K562 (cell line): ENCODE measurements around the gene B3GALT4. TPM values are rescaled to one million over a fixed set of nuclear protein-coding genes. Genes with fewer than 3 reads are reported as not detected.
A peak's percentile ranks its signal among the peaks of the same experiment; 100 is the strongest.

Experiments
- ATF4 ChIP-seq: fragments of 450-650 bp; formaldehyde crosslinking; IDR thresholded peaks from 2 replicates; pipeline ENCODE4 v1.4.0; 2022; ENCODE audit warnings: mild to moderate bottlenecking, moderate library complexity
- CBFB ChIP-seq: sonication (generic); formaldehyde crosslinking; IDR thresholded peaks from 2 replicates; pipeline ENCODE4 v1.4.0; 2020; ENCODE audit warnings: mild to moderate bottlenecking, missing genetic modification reagents
- E4F1 ChIP-seq: fragments of 250-450 bp; sonication (Bioruptor Pico); IDR thresholded peaks from 2 replicates; pipeline ENCODE4 v1.5.0; 2021; ENCODE audit warnings: mild to moderate bottlenecking, borderline replicate concordance
- ERF ChIP-seq: fragments of 450-650 bp; formaldehyde crosslinking; IDR thresholded peaks from 2 replicates; pipeline ENCODE4 v1.4.0; 2020; ENCODE audit warnings: mild to moderate bottlenecking, mixed read lengths
- HCFC1 ChIP-seq: IDR thresholded peaks from 2 replicates; pipeline ENCODE4 v1.6.1; 2012; ENCODE audit warnings: low read depth, low read length, improper control_type of control experiment
- MAX ChIP-seq: sonication (generic); formaldehyde crosslinking; IDR thresholded peaks from 2 replicates; pipeline ENCODE4 v1.9.0; 2022; ENCODE audit warnings: mild to moderate bottlenecking, missing genetic modification reagents
- MBD2 ChIP-seq: sonication (generic); IDR thresholded peaks from 2 replicates; pipeline ENCODE4 v1.6.1; 2016; ENCODE audit warnings: low read depth, borderline replicate concordance
- PATZ1 ChIP-seq: fragments of 250-450 bp; sonication (Bioruptor Pico); IDR thresholded peaks from 2 replicates; pipeline ENCODE4 v1.5.0; 2020; ENCODE audit warnings: mild to moderate bottlenecking, borderline replicate concordance
- POLR2G ChIP-seq: fragments of 200-400 bp; formaldehyde crosslinking; IDR thresholded peaks from 2 replicates; pipeline ENCODE4 v1.6.1; 2017; ENCODE audit warnings: low read depth, mild to moderate bottlenecking, antibody characterized with exemption, low read length, moderate library complexity
- PRDM10 ChIP-seq: fragments of 450-650 bp; IDR thresholded peaks from 2 replicates; pipeline ENCODE4 v1.6.1; 2018; ENCODE audit not compliant: partially characterized antibody
- PRMT5 ChIP-seq: sonication (generic); formaldehyde crosslinking; IDR thresholded peaks from 2 replicates; pipeline ENCODE4 v1.5.0; 2020; ENCODE audit warnings: missing genetic modification reagents
- RFX5 ChIP-seq: IDR thresholded peaks from 2 replicates; pipeline ENCODE4 v1.6.1; 2011; ENCODE audit warnings: low read depth, mild to moderate bottlenecking, improper control_type of control experiment, low read length
- SAP30 ChIP-seq: fragments of 200-600 bp; sonication (generic); IDR thresholded peaks from 2 replicates; pipeline ENCODE4 v1.6.1; 2012; ENCODE audit warnings: borderline replicate concordance, low read depth, mild to moderate bottlenecking, moderate library complexity, low read length, control low read depth, inconsistent platforms; ENCODE audit not compliant: insufficient read depth, poor library complexity, severe bottlenecking
- TFE3 ChIP-seq: fragments of 450-650 bp; formaldehyde crosslinking; IDR thresholded peaks from 2 replicates; pipeline ENCODE4 v1.4.0; 2020; ENCODE audit warnings: mild to moderate bottlenecking, mixed read lengths
- ZNF507 ChIP-seq: conservative IDR thresholded peaks from 2 replicates; pipeline ENCODE4 v1.6.1; 2017; ENCODE audit warnings: missing genetic modification characterization, missing compliant biosample characterization
- polyA plus RNA-seq, 8 experiments: library from polyadenylated mRNA; depleted of rRNA in 4 of 8; stranded (reverse) in 5 of 8; unstranded in 3 of 8; fragments of >200 nt; fragmentation: Nextera tagmentation in 2 of 8; fragmentation: Illumina TruSeq in 1 of 8; extraction: Ambion mirVana in 2 of 8; extraction: Trizol in 1 of 8; gene quantifications; 2 replicates each; pipeline versions ENCODE4 v1.2.1 to v1.2.3, GENCODE V29; 2011 to 2014; ENCODE audit warnings: inconsistent platforms in 1 of 8, missing spikeins in 1 of 8
- total RNA-seq, 7 experiments: library from RNA; depleted of rRNA in 6 of 7; stranded (reverse); fragments of >200 nt in 6 of 7; fragmentation: Illumina TruSeq in 2 of 7; extraction: Trizol in 2 of 7; gene quantifications; 2 replicates each; pipeline versions ENCODE4 v1.2.1 to v1.2.3, GENCODE V29; 2011 to 2021; ENCODE audit warnings: low replicate concordance in 1 of 7

B3GALT4 gene
- total and polyA plus RNA-seq, 9 of the 15 experiments (the other 6 are each of a cell fraction or from before 2014, with no cell fraction given) = 0.11 to 1.3 (median 0.53) TPM; not detected in 1

GRCh38 chr6:33298773-33299236, 21.9 kb downstream of the B3GALT4 start, which contains the start of gene RGL2 (continued):
- TF ChIP-seq PRDM10 (peak; percentile 71), ATF4 (CRISPR knock-in tag) (peak; percentile 51; the same call in 1 of the 2 replicates), HCFC1 (no peak), POLR2G (peak; percentile 67), RFX5 (no peak), MBD2 (no peak), MAX (CRISPR knock-in tag) (peak; percentile 35; the same call in 1 of the 2 replicates), E4F1 (CRISPR knock-in tag) (peak; percentile 37; the same call in 1 of the 2 replicates), SAP30 (peak; percentile 15), PATZ1 (CRISPR knock-in tag) (peak; percentile 74; the same call in 1 of the 2 replicates), ZNF507 (no peak), PRMT5 (CRISPR knock-in tag) (no peak), TFE3 (CRISPR knock-in tag) (no peak), ERF (CRISPR knock-in tag) (peak; percentile 92), CBFB (CRISPR knock-in tag) (no peak)
